HCT116 (cell line): ENCODE measurements around the gene SIK3. TPM values are rescaled to one million over a fixed set of nuclear protein-coding genes. Genes with fewer than 3 reads are reported as not detected.

Source experiments
- ATAC-seq: fragments of 200-7000 bp; cut with Tn5 transposase; 2 replicates; pipeline ENCODE4 v1.9.1; 2020; ENCODE audit warnings: mild to moderate bottlenecking, moderate library complexity
- BruUV-seq: library from RNA; stranded (reverse); fragments of 400-500 nt; replicated peaks from 2 replicates; lab custom pipeline; 2021; lab: Mats Ljungman, UMichigan
- CTCF ChIA-PET: fragments of 300-600 bp; sonication (Branson Sonifier 250); formaldehyde crosslinking; loops from one replicate; lab custom pipeline; 2021; ENCODE audit warnings: antibody characterized with exemption; lab: Charles Lee
- POLR2A ChIA-PET: fragments of 300-600, 350-600 bp; sonication (Branson Sonifier 250); formaldehyde crosslinking; loops from one replicate; lab custom pipeline; 2021; ENCODE audit warnings: antibody characterized with exemption; lab: Charles Lee
- RAD21 ChIA-PET, 2 experiments: fragments of 300-600 bp; sonication (Branson Sonifier 250); formaldehyde crosslinking; loops; one replicate each; lab custom pipeline; 2023; ENCODE audit warnings: low total read pairs in 2 of 2; ENCODE audit not compliant: uncharacterized antibody in 2 of 2, unreplicated experiment in 2 of 2, low non-redundant PET in 1 of 2; lab: Charles Lee
- DNase-seq: peaks from one replicate; pipeline ENCODE4 v3.0.0-alpha.2; 2010; ENCODE audit warnings: low read depth, low spot score
- H2AFZ ChIP-seq: fragments of 200-600 bp; shearing (Covaris generic), sonication (generic); 2 replicates; pipeline ENCODE4 v1.6.1; 2017; ENCODE audit warnings: low read depth, mixed run types, mixed read lengths, antibody characterized with exemption, low read length; ENCODE audit not compliant: poor library complexity, severe bottlenecking
- H3K27ac ChIP-seq: 2 replicates; pipeline ENCODE4 v1.5.1; 2012; ENCODE audit warnings: low read depth, low read length
- H3K27me3 ChIP-seq: fragments of 200-600 bp; sonication (generic); 2 replicates; pipeline ENCODE4 v1.6.1; 2016; ENCODE audit warnings: mixed run types, low read length, mixed read lengths; ENCODE audit not compliant: insufficient read depth
- H3K36me3 ChIP-seq, 2 experiments: fragments of 200-500 bp in 1 of 2; fragments of 200-600 bp in 1 of 2; sonication (Bioruptor generic) in 1 of 2; sonication (generic) in 1 of 2; 2 replicates each; pipeline versions ENCODE4 v1.5.1 to v1.6.1; 2014 to 2016; ENCODE audit warnings: low read length in 2 of 2, inconsistent platforms in 1 of 2, mixed read lengths in 1 of 2, mixed run types in 1 of 2; ENCODE audit not compliant: insufficient read depth in 2 of 2, control insufficient read depth in 1 of 2
- H3K4me1 ChIP-seq, 2 experiments: fragments of 200-600 bp in 1 of 2; sonication (generic) in 1 of 2; 2 replicates each; pipeline versions ENCODE4 v1.5.1 to v1.6.1; 2012 to 2017; ENCODE audit warnings: low read length in 2 of 2, inconsistent platforms in 1 of 2, mild to moderate bottlenecking in 1 of 2, mixed read lengths in 1 of 2, mixed run types in 1 of 2, moderate library complexity in 1 of 2; ENCODE audit not compliant: insufficient read depth in 2 of 2, control insufficient read depth in 1 of 2
- H3K4me2 ChIP-seq: fragments of 200-600 bp; sonication (generic); 2 replicates; pipeline ENCODE4 v1.6.1; 2017; ENCODE audit warnings: mixed run types, low read length, mixed read lengths
- H3K4me3 ChIP-seq, 2 experiments: fragments of 200-600 bp in 1 of 2; sonication (generic) in 1 of 2; replicated peaks in 1 of 2; 2 replicates each; pipeline ENCODE4 v1.5.1; 2011 to 2016; ENCODE audit warnings: low read length in 2 of 2, control low read depth in 1 of 2, low read depth in 1 of 2, mild to moderate bottlenecking in 1 of 2, mixed read lengths in 1 of 2, mixed run types in 1 of 2
- H3K79me2 ChIP-seq: fragments of 200-600 bp; sonication (generic); 2 replicates; pipeline ENCODE4 v1.6.1; 2017; ENCODE audit warnings: mild to moderate bottlenecking, mixed run types, low read length, moderate library complexity, mixed read lengths; ENCODE audit not compliant: insufficient read depth
- H3K9ac ChIP-seq: fragments of 200-600 bp; sonication (generic); 2 replicates; pipeline ENCODE4 v1.6.1; 2016; ENCODE audit warnings: low read length, mixed read lengths
- H3K9me2 ChIP-seq: fragments of 200-600 bp; sonication (generic), shearing (Covaris generic); 2 replicates; pipeline ENCODE4 v1.6.1; 2017; ENCODE audit warnings: mixed run types, mild to moderate bottlenecking, moderate library complexity; ENCODE audit not compliant: insufficient read depth
- H3K9me3 ChIP-seq, 2 experiments: fragments of 200-500 bp in 1 of 2; fragments of 200-600 bp in 1 of 2; sonication (Bioruptor generic) in 1 of 2; sonication (generic) in 1 of 2; 2 replicates each; pipeline ENCODE4 v1.6.1; 2014 to 2017; ENCODE audit warnings: low read length in 2 of 2, mixed read lengths in 2 of 2, inconsistent platforms in 1 of 2, low read depth in 1 of 2, mild to moderate bottlenecking in 1 of 2, mixed run types in 1 of 2, moderate library complexity in 1 of 2; ENCODE audit not compliant: control insufficient read depth in 1 of 2, insufficient read depth in 1 of 2
- H4K20me1 ChIP-seq: fragments of 200-600 bp; sonication (generic), shearing (Covaris generic); 2 replicates; pipeline ENCODE4 v1.6.1; 2017; ENCODE audit warnings: mixed run types, mild to moderate bottlenecking, moderate library complexity; ENCODE audit not compliant: insufficient read depth
- ATF3 ChIP-seq: IDR thresholded peaks from 2 replicates; pipeline ENCODE4 v1.6.1; 2012
- EGR1 ChIP-seq: IDR thresholded peaks from 2 replicates; pipeline ENCODE4 v1.6.1; 2012; ENCODE audit warnings: low read depth
- POLR2AphosphoS5 ChIP-seq: IDR thresholded peaks from 2 replicates; pipeline ENCODE4 v1.6.1; 2011; ENCODE audit warnings: mild to moderate bottlenecking, low read depth, low read length, moderate library complexity
- REST ChIP-seq: IDR thresholded peaks from 2 replicates; pipeline ENCODE4 v1.6.1; 2012; ENCODE audit warnings: low read depth
- SIN3A ChIP-seq: IDR thresholded peaks from 2 replicates; pipeline ENCODE4 v1.6.1; 2012; ENCODE audit warnings: low read depth
- SP1 ChIP-seq: IDR thresholded peaks from 2 replicates; pipeline ENCODE4 v1.6.1; 2012; ENCODE audit warnings: low read depth
- SRF ChIP-seq: IDR thresholded peaks from 2 replicates; pipeline ENCODE4 v1.6.1; 2012; ENCODE audit warnings: low read depth
- YY1 ChIP-seq: IDR thresholded peaks from 2 replicates; pipeline ENCODE4 v1.6.1; 2011; ENCODE audit warnings: low read length, low read depth, moderate library complexity, mild to moderate bottlenecking; ENCODE audit not compliant: insufficient replicate concordance; ENCODE audit errors: extremely low read depth
- ZNF274 ChIP-seq: fragments of 200-500 bp; sonication (Bioruptor generic); IDR thresholded peaks from 2 replicates; pipeline ENCODE4 v1.6.1; 2014; ENCODE audit warnings: mild to moderate bottlenecking, low read depth, low read length, inconsistent platforms
- intact Hi-C: fragments of 100-400 bp; cut with micrococcal nuclease; formaldehyde crosslinking; loops from 2 replicates; pipeline ENCODE4 v1.10.0; 2022
- total RNA-seq: library from RNA; stranded (reverse); gene quantifications from one replicate; pipeline ENCODE4 v1.2.1, GENCODE V29; 2021; ENCODE audit not compliant: unreplicated experiment
- TF ChIP-seq, protein P1 (sequence below): IDR thresholded peaks from 2 replicates; pipeline ENCODE4 v1.6.1; 2011; ENCODE audit warnings: mild to moderate bottlenecking, low read length, moderate library complexity; ENCODE audit not compliant: insufficient replicate concordance; ENCODE audit errors: extremely low read depth

Gene SIK3
- total RNA-seq, 1 experiment from 2014 or later: 21.0 TPM

GRCh38 chr11:116892374-116892773 is 205.9 kb downstream of the SIK3 start:
- Histone ChIP-seq H3K9ac (no peak overlapping the region), H3K36me3 (no peaks in the 10 kb centered on the region), H3K4me2 (no peak overlapping the region), H3K9me2 (no peaks in the 10 kb centered on the region), H3K9me3 (no peaks in the 10 kb centered on the region), H4K20me1 (no peaks in the 10 kb centered on the region), H3K27ac (no peak overlapping the region), H2AFZ (no peak overlapping the region), H3K4me3 (no peak overlapping the region), H3K27me3 (no peaks in the 10 kb centered on the region), H3K79me2 (no peaks in the 10 kb centered on the region), H3K4me1 (no peaks in the 10 kb centered on the region)
- ATAC-seq (no peak), DNase-seq (no peak)
- intact Hi-C loops: no loop called here
- ChIA-PET CTCF (no interaction called here), POLR2A (no interaction called here), RAD21 (no interaction called here)
- TF ChIP-seq ZNF274 (no peak), YY1 (no peak), EGR1 (no peak), REST (no peak), SIN3A (no peak), SP1 (no peak), ATF3 (no peak), POLR2AphosphoS5 (no peak), SRF (no peak)
- TF ChIP-seq, protein P1, sequence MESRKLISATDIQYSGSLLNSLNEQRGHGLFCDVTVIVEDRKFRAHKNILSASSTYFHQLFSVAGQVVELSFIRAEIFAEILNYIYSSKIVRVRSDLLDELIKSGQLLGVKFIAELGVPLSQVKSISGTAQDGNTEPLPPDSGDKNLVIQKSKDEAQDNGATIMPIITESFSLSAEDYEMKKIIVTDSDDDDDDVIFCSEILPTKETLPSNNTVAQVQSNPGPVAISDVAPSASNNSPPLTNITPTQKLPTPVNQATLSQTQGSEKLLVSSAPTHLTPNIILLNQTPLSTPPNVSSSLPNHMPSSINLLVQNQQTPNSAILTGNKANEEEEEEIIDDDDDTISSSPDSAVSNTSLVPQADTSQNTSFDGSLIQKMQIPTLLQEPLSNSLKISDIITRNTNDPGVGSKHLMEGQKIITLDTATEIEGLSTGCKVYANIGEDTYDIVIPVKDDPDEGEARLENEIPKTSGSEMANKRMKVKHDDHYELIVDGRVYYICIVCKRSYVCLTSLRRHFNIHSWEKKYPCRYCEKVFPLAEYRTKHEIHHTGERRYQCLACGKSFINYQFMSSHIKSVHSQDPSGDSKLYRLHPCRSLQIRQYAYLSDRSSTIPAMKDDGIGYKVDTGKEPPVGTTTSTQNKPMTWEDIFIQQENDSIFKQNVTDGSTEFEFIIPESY: no peak
- BruUV-seq: no TSS peak
